ENCODE data around the gene SLC45A2. TPM values are rescaled to one million over a fixed set of nuclear protein-coding genes. Genes with fewer than 3 reads are reported as not detected.
A peak's percentile ranks its signal among the peaks of the same experiment; 100 is the strongest.

SLC45A2 gene
- total RNA-seq, 1 donor from 2014 or later, result 0.52 TPM

DNA sequence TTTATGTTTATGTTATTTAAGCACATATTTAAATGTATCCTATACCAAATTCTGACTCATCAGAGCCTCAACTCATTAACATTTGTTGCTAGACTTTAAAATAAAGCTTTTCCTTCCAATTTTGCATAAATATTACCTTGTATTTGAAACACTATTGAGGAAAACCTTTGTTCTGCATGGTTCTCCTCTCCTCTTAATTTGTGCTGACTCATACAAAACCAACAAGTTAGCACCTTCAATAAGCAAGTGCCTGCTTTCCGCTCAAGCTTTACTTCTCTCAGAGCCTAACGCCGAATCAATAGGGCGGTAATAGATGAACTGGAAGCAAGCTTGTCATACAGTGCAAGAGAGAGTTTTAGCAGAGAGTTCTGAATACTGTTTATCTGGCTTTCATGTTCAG is 15.5 kb upstream of the SLC45A2 start:
- no peak overlapping the region for H3K9ac ChIP-seq (ENCODE audit: low read depth in 1 of 3, low read length in 3 of 3)
- peaks cover 12 to 25% (median 24%) of the 10 kb centered on the region in 3 donors for H3K36me3 ChIP-seq (ENCODE audit: control insufficient read depth in 3 of 3, insufficient read depth in 3 of 3, low read length in 3 of 3)
- no peak overlapping the region for H3K4me3 ChIP-seq (ENCODE audit: low read length in 3 of 3)
- no peaks in the 10 kb centered on the region for H3K9me3 ChIP-seq (ENCODE audit: control insufficient read depth in 3 of 3, low read length in 3 of 3)
- H3K27me3 ChIP-seq (ENCODE audit: control insufficient read depth in 3 of 3, insufficient read depth in 3 of 3, low read length in 3 of 3), result no peaks in the 10 kb centered on the region
- peaks cover 4 to 5% (median 4%) of the 10 kb centered on the region in 3 donors for H3K4me1 ChIP-seq (ENCODE audit: control insufficient read depth in 3 of 3, insufficient read depth in 3 of 3, low read length in 3 of 3)
- H3K27ac ChIP-seq (ENCODE audit: low read depth, low read length), result no peak overlapping the region

DNA sequence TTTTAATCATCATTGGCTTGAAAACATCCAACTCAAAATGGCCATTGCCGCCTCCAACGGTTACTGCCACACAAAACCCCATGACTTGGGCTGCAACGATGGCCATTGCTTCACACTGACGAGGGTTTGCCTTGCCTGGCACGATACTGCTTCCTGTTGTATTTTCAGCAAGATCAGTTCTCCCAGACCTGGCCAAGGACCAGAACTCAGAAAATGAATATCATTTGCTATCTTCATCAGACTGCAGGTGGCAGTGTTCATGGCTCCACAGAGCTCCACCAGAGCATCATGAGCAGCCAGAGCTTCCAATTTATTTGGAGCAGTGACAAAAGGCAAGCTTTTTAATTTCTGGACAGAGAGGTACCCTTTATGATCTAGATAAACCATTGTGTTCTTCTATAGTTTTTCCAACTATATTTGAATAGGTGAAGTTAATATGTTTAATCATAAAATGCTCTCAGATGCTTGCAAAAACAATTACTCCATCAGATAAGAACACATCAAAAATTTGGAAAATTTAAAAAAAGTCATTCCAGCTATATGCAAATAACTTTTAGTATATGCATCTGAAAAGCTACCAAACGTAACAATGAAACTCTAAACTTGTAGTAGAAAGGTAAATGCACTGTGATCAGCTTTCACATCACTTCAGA is 13.0 kb upstream of the SLC45A2 start:
- Histone ChIP-seq H3K9ac (ENCODE audit: low read depth in 1 of 3, low read length in 3 of 3) (peak overlapping the region in 1 of 3 donors; percentile 8), H3K27ac (ENCODE audit: low read depth, low read length) (peak overlapping the region; percentile 11), H3K36me3 (ENCODE audit: control insufficient read depth in 3 of 3, insufficient read depth in 3 of 3, low read length in 3 of 3) (peaks cover 5 to 9% (median 6%) of the 10 kb centered on the region in 3 donors)

DNA sequence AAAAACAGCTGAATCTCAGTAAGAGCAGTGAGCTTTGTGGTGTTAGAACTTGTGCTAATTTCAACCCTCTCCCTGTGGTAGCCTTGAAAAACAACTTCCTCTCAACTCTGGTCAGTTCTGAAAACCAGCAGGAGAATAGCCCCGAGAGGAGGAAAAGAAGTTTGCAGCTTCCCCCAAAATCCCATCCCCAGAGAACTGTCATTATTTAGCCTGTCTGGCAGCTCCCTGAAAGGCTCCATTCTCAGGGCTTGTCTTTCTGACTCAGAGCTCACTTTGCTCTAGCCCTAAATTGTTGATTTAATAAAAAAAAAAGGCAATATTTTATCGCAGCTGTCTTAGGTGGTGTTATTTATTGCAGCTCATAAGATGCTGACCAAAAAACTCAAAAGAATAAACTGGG is 11.4 kb upstream of the SLC45A2 start:
- Histone ChIP-seq H3K9ac (ENCODE audit: low read depth in 1 of 3, low read length in 3 of 3) (no peak overlapping the region), H3K36me3 (ENCODE audit: control insufficient read depth in 3 of 3, insufficient read depth in 3 of 3, low read length in 3 of 3) (peaks cover 4 to 7% (median 5%) of the 10 kb centered on the region in 3 donors), H3K27ac (ENCODE audit: low read depth, low read length) (no peak overlapping the region), H3K4me1 (ENCODE audit: control insufficient read depth in 3 of 3, insufficient read depth in 3 of 3, low read length in 3 of 3) (peaks cover 4 to 5% (median 4%) of the 10 kb centered on the region in 3 donors), H3K4me3 (ENCODE audit: low read length in 3 of 3) (no peak overlapping the region), H3K27me3 (ENCODE audit: control insufficient read depth in 3 of 3, insufficient read depth in 3 of 3, low read length in 3 of 3) (no peaks in the 10 kb centered on the region), H3K9me3 (ENCODE audit: control insufficient read depth in 3 of 3, low read length in 3 of 3) (no peaks in the 10 kb centered on the region)

More for the DNA sequence above, 13.0 kb upstream of the SLC45A2 start:
- Histone ChIP-seq H3K27me3 (ENCODE audit: control insufficient read depth in 3 of 3, insufficient read depth in 3 of 3, low read length in 3 of 3) (no peaks in the 10 kb centered on the region), H3K4me3 (ENCODE audit: low read length in 3 of 3) (peak overlapping the region in 1 of 3 donors; percentile 55), H3K4me1 (ENCODE audit: control insufficient read depth in 3 of 3, insufficient read depth in 3 of 3, low read length in 3 of 3) (peaks cover 4 to 5% (median 4%) of the 10 kb centered on the region in 3 donors), H3K9me3 (ENCODE audit: control insufficient read depth in 3 of 3, low read length in 3 of 3) (no peaks in the 10 kb centered on the region)

DNA sequence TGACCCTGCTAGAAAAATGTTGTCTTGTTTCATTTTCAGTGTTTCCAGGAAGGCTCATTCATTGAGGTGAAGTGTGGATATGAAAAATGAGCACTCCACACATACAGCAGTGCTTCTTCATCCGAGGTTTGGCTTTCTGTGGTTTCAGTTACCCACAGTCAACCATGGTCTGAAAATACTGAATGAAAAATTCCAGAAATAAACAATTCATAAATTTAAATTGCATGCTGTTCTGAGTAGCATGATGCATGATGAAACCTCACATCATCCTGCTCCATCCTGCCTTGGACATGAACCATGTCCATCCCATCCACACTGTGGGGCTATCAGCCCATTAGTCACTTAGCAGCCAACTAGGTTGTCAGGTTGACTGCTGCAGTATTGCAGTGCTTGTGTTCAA is 10.4 kb upstream of the SLC45A2 start:
- H3K36me3 ChIP-seq (ENCODE audit: control insufficient read depth in 3 of 3, insufficient read depth in 3 of 3, low read length in 3 of 3), result peaks cover 4 to 7% (median 5%) of the 10 kb centered on the region in 3 donors
- H3K27me3 ChIP-seq (ENCODE audit: control insufficient read depth in 3 of 3, insufficient read depth in 3 of 3, low read length in 3 of 3), result no peaks in the 10 kb centered on the region
- H3K4me1 ChIP-seq (ENCODE audit: control insufficient read depth in 3 of 3, insufficient read depth in 3 of 3, low read length in 3 of 3), result peaks cover 4 to 5% (median 4%) of the 10 kb centered on the region in 3 donors
- H3K9me3 ChIP-seq (ENCODE audit: control insufficient read depth in 3 of 3, low read length in 3 of 3), result no peaks in the 10 kb centered on the region
- H3K4me3 ChIP-seq (ENCODE audit: low read length in 3 of 3), result no peak overlapping the region
- H3K9ac ChIP-seq (ENCODE audit: low read depth in 1 of 3, low read length in 3 of 3), result no peak overlapping the region
- H3K27ac ChIP-seq (ENCODE audit: low read depth, low read length), result no peak overlapping the region

DNA sequence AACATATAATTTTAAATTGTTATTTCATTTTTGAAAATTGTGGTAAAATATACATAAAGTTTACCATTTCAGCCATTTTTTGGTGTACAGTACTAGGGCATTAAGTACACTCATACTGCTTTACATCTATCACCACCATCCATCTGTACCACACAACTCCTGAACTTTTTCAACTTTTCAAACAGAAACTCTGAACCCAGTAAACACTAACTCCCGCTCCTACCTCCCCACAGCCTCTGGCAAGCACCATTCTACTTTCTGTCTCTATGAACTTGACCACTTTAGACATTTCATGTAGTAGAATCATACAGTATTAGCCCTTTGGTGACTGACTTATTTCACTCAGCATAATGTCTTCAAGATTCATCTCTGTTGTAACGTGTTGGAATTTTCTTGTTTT is 8.4 kb upstream of the SLC45A2 start:
- no peak overlapping the region for H3K9ac ChIP-seq (ENCODE audit: low read depth in 1 of 3, low read length in 3 of 3)

DNA sequence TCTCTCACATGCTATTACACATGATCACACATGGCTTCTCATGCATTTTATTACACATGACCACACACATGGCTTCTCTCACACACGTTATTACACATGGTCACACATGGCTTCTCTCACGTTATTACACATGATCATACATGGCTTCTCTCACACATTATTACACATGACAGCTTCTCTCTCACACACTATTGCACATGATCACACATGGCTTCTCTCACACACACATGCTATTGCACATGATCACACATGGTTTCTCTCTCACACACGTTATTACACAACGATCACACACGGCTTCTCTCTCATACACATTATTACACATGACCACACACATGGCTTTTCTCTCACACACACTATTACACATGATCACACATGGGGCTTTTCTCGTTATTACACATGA is 954 bp upstream of the SLC45A2 start:
- no peak overlapping the region for H3K27ac ChIP-seq (ENCODE audit: low read depth, low read length)
- H3K4me1 ChIP-seq (ENCODE audit: control insufficient read depth in 3 of 3, insufficient read depth in 3 of 3, low read length in 3 of 3), result no peaks in the 10 kb centered on the region
- H3K9ac ChIP-seq (ENCODE audit: low read depth in 1 of 3, low read length in 3 of 3), result no peak overlapping the region
- no peaks in the 10 kb centered on the region for H3K27me3 ChIP-seq (ENCODE audit: control insufficient read depth in 3 of 3, insufficient read depth in 3 of 3, low read length in 3 of 3)
- H3K9me3 ChIP-seq (ENCODE audit: control insufficient read depth in 3 of 3, low read length in 3 of 3), result no peaks in the 10 kb centered on the region
- H3K4me3 ChIP-seq (ENCODE audit: low read length in 3 of 3), result no peak overlapping the region
- H3K36me3 ChIP-seq (ENCODE audit: control insufficient read depth in 3 of 3, insufficient read depth in 3 of 3, low read length in 3 of 3), result peaks cover 8 to 22% (median 19%) of the 10 kb centered on the region in 3 donors

More for the DNA sequence above, 8.4 kb upstream of the SLC45A2 start:
- no peak overlapping the region for H3K27ac ChIP-seq (ENCODE audit: low read depth, low read length)
- H3K4me3 ChIP-seq (ENCODE audit: low read length in 3 of 3), result no peak overlapping the region
- no peaks in the 10 kb centered on the region for H3K9me3 ChIP-seq (ENCODE audit: control insufficient read depth in 3 of 3, low read length in 3 of 3)
- peaks cover 4 to 5% (median 4%) of the 10 kb centered on the region in 3 donors for H3K4me1 ChIP-seq (ENCODE audit: control insufficient read depth in 3 of 3, insufficient read depth in 3 of 3, low read length in 3 of 3)
- H3K36me3 ChIP-seq (ENCODE audit: control insufficient read depth in 3 of 3, insufficient read depth in 3 of 3, low read length in 3 of 3), result peaks cover 8 to 19% (median 17%) of the 10 kb centered on the region in 3 donors
- no peaks in the 10 kb centered on the region for H3K27me3 ChIP-seq (ENCODE audit: control insufficient read depth in 3 of 3, insufficient read depth in 3 of 3, low read length in 3 of 3)

DNA sequence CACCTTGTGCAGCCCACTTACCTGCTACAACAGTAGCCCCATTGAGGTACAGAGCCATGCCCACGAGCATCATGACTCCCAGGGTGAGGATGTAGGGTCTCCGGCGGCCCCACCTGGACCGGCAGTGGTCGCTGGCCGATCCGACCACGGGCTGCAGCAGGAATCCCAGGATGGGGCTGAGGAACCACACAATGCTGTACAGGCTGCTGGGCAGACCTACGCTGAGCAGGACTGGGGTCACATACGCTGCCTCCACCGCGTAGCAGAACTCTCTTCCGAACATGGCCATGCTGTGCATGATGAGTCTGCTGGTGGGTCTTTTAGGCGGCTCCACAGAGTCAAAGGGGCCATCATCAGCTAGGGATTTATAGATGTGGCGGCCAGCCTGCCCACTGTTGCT is 315 bp downstream of the SLC45A2 start:
- Histone ChIP-seq H3K4me1 (ENCODE audit: control insufficient read depth in 3 of 3, insufficient read depth in 3 of 3, low read length in 3 of 3) (no peaks in the 10 kb centered on the region), H3K9me3 (ENCODE audit: control insufficient read depth in 3 of 3, low read length in 3 of 3) (no peaks in the 10 kb centered on the region), H3K27me3 (ENCODE audit: control insufficient read depth in 3 of 3, insufficient read depth in 3 of 3, low read length in 3 of 3) (no peaks in the 10 kb centered on the region), H3K9ac (ENCODE audit: low read depth in 1 of 3, low read length in 3 of 3) (no peak overlapping the region), H3K27ac (ENCODE audit: low read depth, low read length) (no peak overlapping the region), H3K4me3 (ENCODE audit: low read length in 3 of 3) (no peak overlapping the region), H3K36me3 (ENCODE audit: control insufficient read depth in 3 of 3, insufficient read depth in 3 of 3, low read length in 3 of 3) (peaks cover 8 to 20% (median 18%) of the 10 kb centered on the region in 3 donors)

DNA sequence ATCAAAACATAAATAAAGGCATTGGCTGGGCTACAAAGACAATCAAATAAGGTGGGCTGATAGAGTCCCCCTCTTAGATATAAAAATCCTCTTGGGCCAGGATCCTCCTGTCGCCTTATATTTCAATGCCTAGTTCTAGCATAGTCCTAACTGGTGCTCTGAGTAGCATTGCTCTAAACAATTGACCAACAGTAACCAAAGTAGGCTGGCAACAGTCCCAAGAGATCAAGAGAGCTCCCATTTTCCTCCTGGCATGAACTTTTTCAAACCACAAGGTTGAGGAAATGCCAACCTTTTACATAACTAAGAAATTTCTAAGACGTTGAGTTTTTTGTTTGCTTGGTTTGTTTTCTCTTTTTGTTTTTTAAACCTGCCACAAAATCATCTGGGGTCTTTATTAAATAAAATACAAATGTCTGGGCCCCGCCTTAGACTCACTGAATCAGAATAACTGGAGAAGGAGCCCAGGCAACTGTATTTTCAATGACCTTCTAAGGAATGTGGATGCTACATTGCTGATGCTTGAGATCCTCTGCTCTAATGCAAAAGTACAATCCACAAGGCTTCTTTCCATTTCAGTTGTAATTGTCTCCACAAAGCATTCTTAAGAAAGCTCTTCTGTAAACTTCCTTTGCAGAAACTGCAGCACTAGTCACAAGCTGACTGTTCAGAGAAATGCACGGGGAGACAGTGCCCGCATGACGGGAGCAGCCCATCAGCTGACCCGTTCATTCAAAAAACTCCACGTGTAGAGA is 2.9 kb downstream of the SLC45A2 start:
- no peak overlapping the region for H3K4me3 ChIP-seq (ENCODE audit: low read length in 3 of 3)
- H3K9me3 ChIP-seq (ENCODE audit: control insufficient read depth in 3 of 3, low read length in 3 of 3), result no peaks in the 10 kb centered on the region
- H3K36me3 ChIP-seq (ENCODE audit: control insufficient read depth in 3 of 3, insufficient read depth in 3 of 3, low read length in 3 of 3), result peaks cover 0 to under 1% (median 0%) of the 10 kb centered on the region in 3 donors
- H3K27me3 ChIP-seq (ENCODE audit: control insufficient read depth in 3 of 3, insufficient read depth in 3 of 3, low read length in 3 of 3), result no peaks in the 10 kb centered on the region
- no peak overlapping the region for H3K9ac ChIP-seq (ENCODE audit: low read depth in 1 of 3, low read length in 3 of 3)
- no peaks in the 10 kb centered on the region for H3K4me1 ChIP-seq (ENCODE audit: control insufficient read depth in 3 of 3, insufficient read depth in 3 of 3, low read length in 3 of 3)
- no peak overlapping the region for H3K27ac ChIP-seq (ENCODE audit: low read depth, low read length)

DNA sequence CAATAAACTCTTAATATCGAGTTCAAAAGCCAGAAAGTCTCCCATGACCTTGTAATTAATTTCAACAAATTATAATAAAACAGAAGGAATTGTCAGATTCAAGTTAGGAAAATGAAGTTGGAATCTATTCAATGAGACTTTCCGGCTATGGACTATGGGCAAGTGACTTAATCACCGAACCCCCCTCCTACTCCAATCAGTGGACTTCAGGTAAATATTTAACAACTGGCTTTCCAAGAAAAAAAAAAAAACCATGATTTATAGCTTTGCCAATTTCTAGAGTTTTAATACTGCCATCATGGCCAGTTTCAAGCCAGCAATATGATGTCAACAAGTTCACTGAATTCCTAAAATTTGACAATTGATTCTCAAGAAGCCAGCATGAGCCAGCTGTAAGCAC is 4.5 kb downstream of the SLC45A2 start:
- Histone ChIP-seq H3K27ac (ENCODE audit: low read depth, low read length) (no peak overlapping the region), H3K36me3 (ENCODE audit: control insufficient read depth in 3 of 3, insufficient read depth in 3 of 3, low read length in 3 of 3) (no peaks in the 10 kb centered on the region), H3K4me1 (ENCODE audit: control insufficient read depth in 3 of 3, insufficient read depth in 3 of 3, low read length in 3 of 3) (no peaks in the 10 kb centered on the region), H3K9ac (ENCODE audit: low read depth in 1 of 3, low read length in 3 of 3) (no peak overlapping the region), H3K9me3 (ENCODE audit: control insufficient read depth in 3 of 3, low read length in 3 of 3) (no peaks in the 10 kb centered on the region), H3K4me3 (ENCODE audit: low read length in 3 of 3) (no peak overlapping the region), H3K27me3 (ENCODE audit: control insufficient read depth in 3 of 3, insufficient read depth in 3 of 3, low read length in 3 of 3) (no peaks in the 10 kb centered on the region)

DNA sequence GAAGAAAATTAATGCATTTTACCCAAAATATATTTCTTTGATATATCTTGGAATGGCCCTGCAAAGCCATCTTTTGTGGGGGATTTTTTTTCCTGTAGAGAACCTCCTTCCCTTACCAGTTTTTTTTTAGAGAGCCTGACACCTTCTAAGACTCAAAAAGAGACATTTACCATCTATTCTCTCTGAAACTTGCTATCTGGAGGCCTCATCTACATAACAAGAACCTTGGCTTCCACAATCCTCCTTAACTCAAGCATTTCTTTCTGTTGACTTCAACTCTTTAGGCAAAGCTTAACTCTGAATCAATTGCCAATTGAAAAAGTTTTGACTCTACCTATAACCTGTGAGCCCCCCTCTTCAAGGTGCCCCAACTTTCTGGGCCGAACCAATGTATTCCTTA is 6.2 kb downstream of the SLC45A2 start:
- H3K9me3 ChIP-seq (ENCODE audit: control insufficient read depth in 3 of 3, low read length in 3 of 3), result no peaks in the 10 kb centered on the region
- H3K27me3 ChIP-seq (ENCODE audit: control insufficient read depth in 3 of 3, insufficient read depth in 3 of 3, low read length in 3 of 3), result no peaks in the 10 kb centered on the region
- no peaks in the 10 kb centered on the region for H3K36me3 ChIP-seq (ENCODE audit: control insufficient read depth in 3 of 3, insufficient read depth in 3 of 3, low read length in 3 of 3)
- no peak overlapping the region for H3K9ac ChIP-seq (ENCODE audit: low read depth in 1 of 3, low read length in 3 of 3)
- no peaks in the 10 kb centered on the region for H3K4me1 ChIP-seq (ENCODE audit: control insufficient read depth in 3 of 3, insufficient read depth in 3 of 3, low read length in 3 of 3)
- H3K4me3 ChIP-seq (ENCODE audit: low read length in 3 of 3), result no peak overlapping the region
- H3K27ac ChIP-seq (ENCODE audit: low read depth, low read length), result no peak overlapping the region

Measured in skeletal muscle tissue (tissue), 4 donors.